HG02678 (cell line): Measurements from ENCODE around the gene TPSD1.
"Not testable (repeated sequence)": the region's sequence is repeated elsewhere in the genome, so short reads cannot be mapped to it uniquely, and the experiment has no call there.

ENCODE experiments used
- ATAC-seq: cut with Tn5 transposase; IDR thresholded peaks from one replicate; pipeline ENCODE4 v1.9.1; 2021; ENCODE audit warnings: mild to moderate bottlenecking, moderate library complexity; ENCODE audit not compliant: unreplicated experiment

Gene TPSD1

GRCh38 chr16:1240436-1240835, 15.4 kb upstream of the TPSD1 start, which contains the start of gene TPSAB1:
Gene TPSAB1 (plus strand): TSS chr16:1240705. CDS start chr16:1240939, 234 bp downstream.
- ATAC-seq, result not testable (repeated sequence)

GRCh38 chr16:1241081-1241480, 14.8 kb upstream of the TPSD1 start:
- ATAC-seq, result not testable (repeated sequence)

- ATAC-seq, result not testable (repeated sequence)
Observed at GRCh38 chr16:1243363-1243762, 12.5 kb upstream of the TPSD1 start.

- not testable (repeated sequence) for ATAC-seq
Observed at GRCh38 chr16:1243907-1244850, 11.7 kb upstream of the TPSD1 start.

- no peak for ATAC-seq
Observed at GRCh38 chr16:1244881-1245280, 11.0 kb upstream of the TPSD1 start.

GRCh38 chr16:1245452-1246020, 10.3 kb upstream of the TPSD1 start:
- ATAC-seq, result no peak

- not testable (repeated sequence) for ATAC-seq
Observed at GRCh38 chr16:1247903-1248537, 7.8 kb upstream of the TPSD1 start.

- ATAC-seq, result not testable (repeated sequence)
Observed at GRCh38 chr16:1249031-1249755, 6.7 kb upstream of the TPSD1 start.

GRCh38 chr16:1253701-1254364, 2.0 kb upstream of the TPSD1 start:
- ATAC-seq, result not testable (repeated sequence)

GRCh38 chr16:1254821-1255220, 1.0 kb upstream of the TPSD1 start:
- not testable (repeated sequence) for ATAC-seq

- not testable (repeated sequence) for ATAC-seq
Observed at GRCh38 chr16:1256296-1256873, 516 bp downstream of the TPSD1 start.

GRCh38 chr16:1256874-1257322, 1.0 kb downstream of the TPSD1 start:
- ATAC-seq, result no peak

- no peak for ATAC-seq
Observed at GRCh38 chr16:1257561-1258224, 1.8 kb downstream of the TPSD1 start.

GRCh38 chr16:1258225-1258600, 2.3 kb downstream of the TPSD1 start:
- ATAC-seq, result no peak

GRCh38 chr16:1258906-1259759, 3.3 kb downstream of the TPSD1 start:
- no peak for ATAC-seq

- no peak for ATAC-seq
Observed at GRCh38 chr16:1259760-1260068, 3.8 kb downstream of the TPSD1 start.

GRCh38 chr16:1260101-1260680, 4.3 kb downstream of the TPSD1 start:
- no peak for ATAC-seq
